Measurements from ENCODE around the gene ANKMY1.
A peak's percentile ranks its signal among the peaks of the same experiment; 100 is the strongest.

ANKMY1 gene

GRCh38 chr2:240437861-240438809 lies 119.7 kb downstream of the ANKMY1 start:
- H2AFZ ChIP-seq (ENCODE audit: low read depth, low read length, severe bottlenecking), result no peak overlapping the region
- H3K27me3 ChIP-seq (ENCODE audit: low read length), result no peaks in the 10 kb centered on the region
- H4K20me1 ChIP-seq (ENCODE audit: low read depth, low read length), result no peaks in the 10 kb centered on the region
- no peak overlapping the region for H3K27ac ChIP-seq (ENCODE audit: low read depth, low read length)
- no peaks in the 10 kb centered on the region for H3K9me2 ChIP-seq (replicated peaks; ENCODE audit: insufficient read depth, low read length)
- H3K9ac ChIP-seq (ENCODE audit: low read length), result no peak overlapping the region
- H3F3A ChIP-seq (ENCODE audit: insufficient read depth), result no peaks in the 10 kb centered on the region
- H3K79me2 ChIP-seq (ENCODE audit: insufficient read depth, low read length), result no peaks in the 10 kb centered on the region
- TF ChIP-seq, protein P1, sequence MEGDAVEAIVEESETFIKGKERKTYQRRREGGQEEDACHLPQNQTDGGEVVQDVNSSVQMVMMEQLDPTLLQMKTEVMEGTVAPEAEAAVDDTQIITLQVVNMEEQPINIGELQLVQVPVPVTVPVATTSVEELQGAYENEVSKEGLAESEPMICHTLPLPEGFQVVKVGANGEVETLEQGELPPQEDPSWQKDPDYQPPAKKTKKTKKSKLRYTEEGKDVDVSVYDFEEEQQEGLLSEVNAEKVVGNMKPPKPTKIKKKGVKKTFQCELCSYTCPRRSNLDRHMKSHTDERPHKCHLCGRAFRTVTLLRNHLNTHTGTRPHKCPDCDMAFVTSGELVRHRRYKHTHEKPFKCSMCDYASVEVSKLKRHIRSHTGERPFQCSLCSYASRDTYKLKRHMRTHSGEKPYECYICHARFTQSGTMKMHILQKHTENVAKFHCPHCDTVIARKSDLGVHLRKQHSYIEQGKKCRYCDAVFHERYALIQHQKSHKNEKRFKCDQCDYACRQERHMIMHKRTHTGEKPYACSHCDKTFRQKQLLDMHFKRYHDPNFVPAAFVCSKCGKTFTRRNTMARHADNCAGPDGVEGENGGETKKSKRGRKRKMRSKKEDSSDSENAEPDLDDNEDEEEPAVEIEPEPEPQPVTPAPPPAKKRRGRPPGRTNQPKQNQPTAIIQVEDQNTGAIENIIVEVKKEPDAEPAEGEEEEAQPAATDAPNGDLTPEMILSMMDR (IDR thresholded peaks at IDR 0.05; ENCODE audit: insufficient read depth, low read length, poor library complexity, severe bottlenecking), result peak; percentile 87
- TF ChIP-seq EZH2phosphoT487 (conservative IDR thresholded peaks at IDR 0.05; ENCODE audit: low read length), result no peak
- H3K9me3 ChIP-seq (ENCODE audit: insufficient read depth, low read length), result no peaks in the 10 kb centered on the region
- H3K4me2 ChIP-seq (ENCODE audit: low read depth, low read length, poor library complexity, severe bottlenecking), result no peak overlapping the region
- H3K36me3 ChIP-seq (ENCODE audit: low read length), result no peaks in the 10 kb centered on the region
- H3K4me3 ChIP-seq (ENCODE audit: insufficient read depth, low read length, poor library complexity, severe bottlenecking), result no peak overlapping the region

- Histone ChIP-seq H3K27me3 (ENCODE audit: low read length) (no peaks in the 10 kb centered on the region), H3K27ac (ENCODE audit: low read depth, low read length) (no peak overlapping the region), H2AFZ (ENCODE audit: low read depth, low read length, severe bottlenecking) (no peak overlapping the region), H3F3A (ENCODE audit: insufficient read depth) (no peaks in the 10 kb centered on the region), H3K4me3 (ENCODE audit: insufficient read depth, low read length, poor library complexity, severe bottlenecking) (no peak overlapping the region), H4K20me1 (ENCODE audit: low read depth, low read length) (no peaks in the 10 kb centered on the region), H3K9me3 (ENCODE audit: insufficient read depth, low read length) (no peaks in the 10 kb centered on the region), H3K36me3 (ENCODE audit: low read length) (no peaks in the 10 kb centered on the region), H3K79me2 (ENCODE audit: insufficient read depth, low read length) (no peaks in the 10 kb centered on the region), H3K9me2 (replicated peaks; ENCODE audit: insufficient read depth, low read length) (no peaks in the 10 kb centered on the region), H3K4me2 (ENCODE audit: low read depth, low read length, poor library complexity, severe bottlenecking) (no peak overlapping the region), H3K9ac (ENCODE audit: low read length) (no peak overlapping the region)
- TF ChIP-seq EZH2phosphoT487 (conservative IDR thresholded peaks at IDR 0.05; ENCODE audit: low read length), result no peak
- TF ChIP-seq, protein P1 (IDR thresholded peaks at IDR 0.05; ENCODE audit: insufficient read depth, low read length, poor library complexity, severe bottlenecking), result no peak
These were observed 120.3 kb downstream of the ANKMY1 start for GRCh38 chr2:240437551-240437860.

DNA sequence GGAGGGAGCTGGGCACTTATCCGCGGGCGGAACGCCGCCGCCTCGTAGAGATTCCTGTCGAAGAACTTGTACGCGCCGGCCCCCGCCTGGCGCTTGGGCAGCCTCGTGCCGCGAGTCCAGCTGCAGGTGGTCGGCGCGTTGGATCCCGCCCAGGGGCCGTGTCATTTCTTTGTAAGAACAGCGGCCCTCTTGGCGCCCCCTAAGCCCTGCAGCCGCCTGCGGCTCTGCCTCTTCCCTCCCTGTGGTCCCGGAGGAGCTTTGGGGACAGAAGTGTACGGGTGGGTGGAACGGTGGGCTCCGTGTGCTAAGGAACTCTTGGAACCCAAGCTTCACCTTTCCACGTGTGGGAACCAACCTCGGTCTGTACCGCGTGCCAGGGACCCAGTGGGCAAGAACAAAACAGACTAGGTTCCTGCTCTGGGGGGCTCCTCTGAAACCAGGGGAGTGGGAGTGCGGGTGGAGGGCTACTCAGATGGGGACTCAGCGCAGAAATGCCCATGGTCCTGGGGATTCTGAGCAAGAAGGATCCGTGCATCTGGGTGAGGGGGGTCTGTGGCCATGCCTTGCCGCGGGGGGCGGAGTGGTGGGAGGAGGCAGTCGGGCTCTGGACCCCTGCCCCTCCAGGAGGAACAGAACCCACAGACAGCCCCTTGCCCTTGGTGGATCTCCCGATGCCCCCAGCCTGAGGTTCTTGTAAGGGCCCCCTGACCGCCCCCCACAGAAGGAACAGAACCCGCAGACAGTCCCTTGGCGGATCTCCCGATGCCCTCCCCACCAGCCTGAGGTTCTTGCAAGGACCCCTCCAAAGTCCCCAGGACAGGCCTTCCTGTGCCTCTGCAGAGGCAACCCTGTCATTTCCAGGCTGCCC lies 120.9 kb downstream of the ANKMY1 start:
- no peak for TF ChIP-seq EZH2phosphoT487 (conservative IDR thresholded peaks at IDR 0.05; ENCODE audit: low read length)
- TF ChIP-seq, protein P1 (IDR thresholded peaks at IDR 0.05; ENCODE audit: insufficient read depth, low read length, poor library complexity, severe bottlenecking), result no peak

More for the DNA sequence above, 120.9 kb downstream of the ANKMY1 start:
- H3K36me3 ChIP-seq (ENCODE audit: low read length), result no peaks in the 10 kb centered on the region
- H3K9me3 ChIP-seq (ENCODE audit: insufficient read depth, low read length), result no peaks in the 10 kb centered on the region
- no peaks in the 10 kb centered on the region for H4K20me1 ChIP-seq (ENCODE audit: low read depth, low read length)
- no peak overlapping the region for H3K4me2 ChIP-seq (ENCODE audit: low read depth, low read length, poor library complexity, severe bottlenecking)
- no peaks in the 10 kb centered on the region for H3K9me2 ChIP-seq (replicated peaks; ENCODE audit: insufficient read depth, low read length)
- H3K27me3 ChIP-seq (ENCODE audit: low read length), result no peaks in the 10 kb centered on the region
- no peak overlapping the region for H3K4me3 ChIP-seq (ENCODE audit: insufficient read depth, low read length, poor library complexity, severe bottlenecking)
- no peak overlapping the region for H3K9ac ChIP-seq (ENCODE audit: low read length)
- H3K27ac ChIP-seq (ENCODE audit: low read depth, low read length), result no peak overlapping the region
- H3F3A ChIP-seq (ENCODE audit: insufficient read depth), result no peaks in the 10 kb centered on the region
- no peaks in the 10 kb centered on the region for H3K79me2 ChIP-seq (ENCODE audit: insufficient read depth, low read length)
- H2AFZ ChIP-seq (ENCODE audit: low read depth, low read length, severe bottlenecking), result no peak overlapping the region

Measured in SU-DHL-6 (cell line).